Fibroblast of skin of right quadriceps (primary cell): ENCODE results near the gene RHO.

ENCODE experiments used
- DNase-seq: peaks from one replicate; pipeline ENCODE4 v3.0.0-alpha.2; 2013

The RHO gene

DNA sequence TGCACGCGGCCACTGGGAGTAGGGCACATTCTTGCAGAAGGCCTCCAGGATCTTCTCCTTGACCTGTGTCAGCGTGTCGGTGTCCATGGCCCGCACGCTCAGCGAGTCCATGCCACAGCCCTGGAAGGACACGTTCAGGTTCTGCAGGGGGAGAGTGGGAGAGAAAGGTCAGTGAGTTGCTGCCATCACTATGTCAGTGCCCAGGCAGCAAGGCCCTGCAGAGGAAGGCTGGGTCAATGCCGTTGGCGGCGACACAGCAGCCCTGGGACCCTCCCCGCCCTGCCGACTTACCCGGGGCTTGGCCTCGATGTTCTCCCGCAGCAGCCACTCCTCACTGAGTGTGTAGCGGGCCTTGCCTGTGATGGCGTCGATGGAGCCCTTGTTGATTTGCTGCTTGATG is 34.4 kb downstream of the RHO start:
- no peak for DNase-seq

DNA sequence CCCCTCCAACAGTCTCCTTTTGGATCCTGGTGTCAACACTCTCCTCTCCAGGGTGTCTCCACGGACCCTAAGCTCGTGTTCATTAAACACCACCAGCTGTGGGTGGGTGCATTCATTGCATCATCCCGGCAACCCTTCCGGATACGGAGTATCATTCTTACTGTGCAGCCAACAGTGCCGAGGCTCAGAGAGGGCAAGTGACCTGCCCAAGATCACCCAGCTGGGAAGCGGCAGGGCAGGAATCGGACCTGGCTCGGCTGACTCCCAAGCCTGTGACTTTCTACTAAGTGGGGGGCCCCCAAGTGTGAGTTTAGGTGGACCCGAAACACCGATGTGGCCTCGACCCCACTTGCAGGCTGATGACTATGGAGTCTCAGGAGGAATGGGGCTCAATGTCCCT is 34.9 kb downstream of the RHO start:
- no peak for DNase-seq

DNA sequence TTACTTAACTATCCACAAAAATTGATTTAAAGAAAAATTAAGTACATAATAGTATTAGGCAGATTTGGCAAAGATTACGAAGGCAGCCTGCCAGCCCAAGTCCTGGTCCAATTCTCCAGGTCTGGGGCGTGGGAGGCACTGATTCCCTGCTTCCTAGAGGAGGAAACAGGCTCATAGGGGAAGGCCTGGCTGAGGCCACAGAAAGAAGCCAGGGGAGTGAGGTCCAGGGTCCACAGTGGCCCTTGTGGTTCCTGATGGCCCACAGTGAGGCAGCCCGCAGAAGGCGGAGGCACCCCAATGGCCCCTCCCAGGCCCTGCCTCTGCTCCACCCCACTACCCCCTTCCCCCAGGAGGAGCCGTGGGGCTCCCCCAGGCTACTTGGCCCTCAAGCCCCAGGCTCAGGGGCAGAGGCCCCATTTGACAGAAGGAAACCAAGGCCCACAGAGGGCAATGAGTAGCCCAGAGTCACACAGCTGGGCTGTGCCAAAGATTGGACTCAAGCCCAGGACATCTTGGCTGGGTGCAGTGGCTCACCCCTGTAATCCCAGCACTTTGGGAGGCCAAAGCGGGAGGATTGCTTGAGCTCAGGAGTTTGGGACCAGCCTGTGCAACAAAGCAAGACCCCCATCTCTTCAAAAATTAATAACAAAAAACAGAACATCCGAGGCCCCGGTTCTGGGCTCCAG is 35.6 kb downstream of the RHO start:
- DNase-seq, result no peak

DNA sequence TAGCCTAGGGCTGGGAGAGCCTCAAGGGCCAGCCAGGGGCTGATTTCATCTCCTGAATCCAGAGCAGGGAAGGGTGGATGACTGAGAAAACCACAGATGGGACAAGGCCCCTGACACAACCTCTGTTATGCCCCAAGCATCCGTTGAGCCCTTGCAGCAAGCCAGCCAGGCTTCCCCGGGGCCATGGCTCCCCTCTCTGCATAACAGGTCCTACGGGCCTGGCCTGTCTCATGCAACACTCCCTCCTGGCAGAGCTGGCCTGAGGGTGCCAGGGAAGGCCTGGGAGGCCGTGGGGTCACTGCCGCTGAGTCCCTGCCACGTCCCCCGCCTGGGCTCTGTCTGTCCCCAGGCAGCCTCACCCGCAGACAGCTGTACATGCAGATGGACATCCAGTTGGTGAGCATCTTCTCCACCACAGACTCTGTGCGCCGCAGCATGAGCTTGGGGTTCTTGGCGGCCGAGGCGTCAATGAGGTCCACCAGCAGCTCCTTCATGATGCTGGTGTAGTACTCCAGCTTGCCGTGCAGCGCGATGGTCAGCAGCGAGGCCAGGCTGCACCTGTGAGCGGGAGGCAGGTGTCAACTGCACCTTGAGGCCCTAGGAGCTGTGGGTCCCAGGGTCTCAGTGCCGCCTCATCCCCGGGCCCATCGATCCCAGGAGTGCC is 36.7 kb downstream of the RHO start:
- no peak for DNase-seq

DNA sequence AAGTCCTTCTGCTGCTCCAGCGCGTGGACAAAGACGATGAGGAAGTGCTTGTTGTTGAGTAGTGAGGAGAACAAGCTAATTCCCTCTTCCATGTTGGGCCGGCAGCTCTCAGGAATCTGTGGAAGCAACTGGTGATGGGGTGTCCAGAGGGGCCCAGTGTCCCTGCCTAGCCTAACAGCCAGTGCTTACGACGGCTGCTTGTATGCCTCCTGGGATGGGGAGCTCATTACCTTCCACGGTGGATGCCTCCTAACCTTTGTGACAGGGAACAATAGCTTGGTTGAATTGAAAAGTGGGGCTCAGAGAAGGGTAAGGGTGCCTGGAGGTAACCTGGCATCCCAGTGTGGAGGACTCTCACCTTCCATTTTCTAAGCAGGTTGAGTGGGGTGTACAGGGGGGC is 37.5 kb downstream of the RHO start:
- DNase-seq, result no peak

DNA sequence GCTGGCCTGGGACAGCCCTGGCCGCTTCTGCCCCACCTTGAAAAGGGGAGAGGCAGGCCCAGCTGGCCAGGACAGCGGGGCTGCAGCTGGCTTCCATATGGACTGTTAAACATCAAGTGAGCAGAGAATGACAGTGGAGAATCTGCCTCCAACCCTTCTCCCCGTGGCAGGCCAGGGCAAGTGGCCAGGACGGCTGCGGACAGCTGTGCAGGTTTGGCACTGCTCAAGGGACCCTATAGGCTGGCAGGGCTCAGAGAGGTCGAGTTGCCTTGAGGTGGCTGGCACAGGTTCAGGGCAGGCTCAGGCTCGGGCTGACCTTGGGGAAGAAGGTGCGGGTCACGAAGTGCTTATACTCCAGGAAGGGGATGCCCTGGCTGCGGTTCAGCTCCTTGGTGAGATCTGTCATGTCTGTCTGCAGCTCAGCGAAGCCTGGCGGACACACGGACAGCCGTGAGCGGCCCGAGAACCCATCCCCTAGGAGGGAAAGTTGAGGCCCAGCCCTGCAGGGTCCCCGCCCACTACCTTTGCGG is 38.8 kb downstream of the RHO start:
- no peak for DNase-seq

DNA sequence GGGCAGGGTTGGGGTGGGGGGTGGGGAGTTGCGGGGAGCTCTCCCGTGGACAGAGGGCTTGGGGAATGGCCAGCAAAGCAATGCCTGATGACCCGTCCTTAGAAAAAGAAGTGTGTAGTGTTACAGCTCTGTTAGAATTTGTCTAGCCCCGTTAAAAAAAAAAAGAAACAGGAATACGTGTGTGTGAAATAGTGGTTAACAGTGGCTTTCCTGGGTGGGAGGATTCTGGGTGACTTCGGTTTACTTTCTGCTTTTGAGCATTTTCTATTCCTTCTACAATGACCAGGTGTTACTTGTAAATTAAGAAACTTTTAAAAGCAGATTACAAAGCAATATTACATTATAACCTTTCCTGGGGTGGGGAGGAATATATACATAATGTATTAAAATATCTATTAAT is 39.5 kb downstream of the RHO start:
- no peak for DNase-seq

DNA sequence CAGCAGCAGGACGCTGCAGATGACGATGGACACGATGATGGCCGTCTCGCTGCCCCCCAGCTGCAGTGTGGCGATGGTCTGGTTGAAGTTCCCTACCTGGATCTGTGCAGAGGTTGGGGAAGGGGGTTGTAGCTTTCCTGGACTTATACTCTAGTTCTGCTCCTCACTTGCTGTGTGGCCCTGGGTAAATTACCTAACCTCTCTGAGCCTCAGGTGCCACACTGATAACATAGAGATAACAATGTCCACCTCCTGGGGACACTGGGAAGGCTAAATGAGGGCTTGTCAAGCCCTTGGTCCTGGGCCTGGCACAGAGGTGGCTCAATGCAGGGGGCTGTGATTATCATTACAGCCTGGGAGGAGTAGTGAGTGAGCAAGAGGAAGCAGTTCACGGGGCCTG is 41.4 kb downstream of the RHO start:
- DNase-seq, result no peak

DNA sequence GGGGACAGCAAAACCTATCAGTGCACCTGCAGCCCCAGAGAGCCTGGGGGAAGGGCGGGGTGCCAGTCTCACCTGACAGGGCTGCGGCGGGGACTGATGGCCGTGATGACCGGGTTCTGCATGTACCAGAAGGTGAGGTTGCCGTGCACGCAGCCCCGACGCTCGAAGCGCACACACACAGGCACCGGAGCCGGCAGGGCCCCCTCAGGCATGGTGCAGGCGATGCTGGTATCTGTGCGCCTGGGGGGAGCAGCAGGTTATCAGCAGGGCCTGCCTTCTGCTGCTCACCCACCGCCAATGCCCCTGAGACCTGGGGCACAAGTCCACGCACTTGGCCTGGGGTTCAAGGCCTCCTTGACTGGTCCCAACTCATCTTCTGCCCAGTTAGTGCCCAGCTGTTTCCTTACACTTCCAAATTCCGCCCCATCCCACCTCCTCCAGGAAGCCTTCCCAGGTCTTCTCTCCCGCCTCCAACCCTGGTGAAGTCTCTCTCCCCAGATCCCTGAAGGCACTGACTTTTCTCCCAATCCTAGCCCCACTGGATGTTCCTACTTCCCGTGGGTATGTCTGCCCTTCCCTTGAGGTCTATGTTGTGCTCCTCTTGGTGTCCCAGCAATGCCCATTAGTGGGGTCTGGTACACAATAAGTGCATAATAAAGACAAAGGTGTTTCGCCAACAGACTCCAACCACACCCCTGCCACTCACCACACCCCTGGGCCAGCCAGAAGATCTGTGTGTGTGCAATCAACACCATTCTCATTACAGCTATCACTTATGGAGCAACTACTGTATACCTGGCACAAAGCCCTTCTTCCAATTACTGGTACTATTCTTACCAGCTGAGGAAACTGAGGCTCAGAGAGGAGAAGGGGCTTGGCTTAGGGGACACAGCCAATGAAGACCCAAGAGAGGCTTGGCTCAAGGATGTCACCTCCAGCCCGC is 43.4 kb downstream of the RHO start:
- no peak for DNase-seq

DNA sequence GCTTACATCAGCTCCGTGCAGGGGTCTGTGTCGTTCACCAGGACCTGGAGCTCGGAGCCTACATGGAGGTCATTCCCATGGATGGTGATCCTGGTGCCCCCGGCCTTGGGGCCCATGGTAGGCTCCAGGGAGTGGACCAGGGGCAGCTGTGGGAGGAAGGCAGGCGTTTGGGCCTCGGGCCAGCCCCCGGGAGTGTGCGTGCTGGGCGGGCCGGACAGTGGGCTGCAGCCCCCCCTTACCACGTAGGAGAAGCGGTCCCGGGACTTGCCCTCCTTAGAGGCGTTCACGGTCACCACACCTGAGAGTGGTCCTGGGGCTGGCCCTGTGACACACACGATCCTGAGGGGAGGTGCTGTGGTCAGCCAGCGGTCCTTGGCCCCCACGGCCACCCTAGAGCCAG is 44.2 kb downstream of the RHO start:
- DNase-seq, result no peak

DNA sequence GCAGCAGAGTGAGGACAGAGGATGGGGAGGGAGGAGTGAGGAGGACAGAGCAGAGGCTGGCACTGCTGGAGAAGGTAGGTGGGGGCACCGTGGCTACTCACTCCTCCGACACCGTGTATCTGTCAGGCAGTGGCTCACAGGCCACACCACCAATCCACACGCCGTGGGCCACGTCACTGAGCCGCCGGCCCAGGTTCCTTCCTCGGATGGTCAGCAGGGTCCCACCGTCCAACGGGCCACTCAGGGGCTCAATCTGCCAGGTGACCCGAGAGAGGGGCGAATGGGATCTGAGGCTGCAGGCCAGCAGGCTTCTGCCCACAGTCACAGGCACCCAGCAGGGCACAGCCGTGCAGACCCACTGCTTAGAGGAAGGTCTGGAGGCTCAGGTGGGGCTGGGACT is 45.1 kb downstream of the RHO start:
- no peak for DNase-seq

DNA sequence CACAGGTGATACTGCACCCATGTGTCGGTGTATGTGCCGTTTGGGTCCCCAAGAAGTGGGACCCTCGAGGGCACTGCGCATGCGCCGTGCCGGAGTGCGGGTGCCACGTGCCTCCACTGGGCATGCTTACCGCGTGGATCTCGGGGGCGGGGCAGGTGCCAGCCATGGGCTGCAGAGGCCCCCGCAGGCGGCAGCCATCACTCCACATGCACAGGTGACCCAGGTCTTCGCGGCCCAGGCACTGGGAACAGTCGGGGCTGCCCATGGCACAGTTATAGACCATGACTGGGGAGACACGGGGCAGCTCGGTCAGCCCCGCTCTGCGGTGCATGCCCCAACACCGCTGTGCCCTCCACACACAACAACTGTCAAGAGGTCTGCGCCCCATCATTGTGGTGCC is 45.8 kb downstream of the RHO start:
- no peak for DNase-seq

DNA sequence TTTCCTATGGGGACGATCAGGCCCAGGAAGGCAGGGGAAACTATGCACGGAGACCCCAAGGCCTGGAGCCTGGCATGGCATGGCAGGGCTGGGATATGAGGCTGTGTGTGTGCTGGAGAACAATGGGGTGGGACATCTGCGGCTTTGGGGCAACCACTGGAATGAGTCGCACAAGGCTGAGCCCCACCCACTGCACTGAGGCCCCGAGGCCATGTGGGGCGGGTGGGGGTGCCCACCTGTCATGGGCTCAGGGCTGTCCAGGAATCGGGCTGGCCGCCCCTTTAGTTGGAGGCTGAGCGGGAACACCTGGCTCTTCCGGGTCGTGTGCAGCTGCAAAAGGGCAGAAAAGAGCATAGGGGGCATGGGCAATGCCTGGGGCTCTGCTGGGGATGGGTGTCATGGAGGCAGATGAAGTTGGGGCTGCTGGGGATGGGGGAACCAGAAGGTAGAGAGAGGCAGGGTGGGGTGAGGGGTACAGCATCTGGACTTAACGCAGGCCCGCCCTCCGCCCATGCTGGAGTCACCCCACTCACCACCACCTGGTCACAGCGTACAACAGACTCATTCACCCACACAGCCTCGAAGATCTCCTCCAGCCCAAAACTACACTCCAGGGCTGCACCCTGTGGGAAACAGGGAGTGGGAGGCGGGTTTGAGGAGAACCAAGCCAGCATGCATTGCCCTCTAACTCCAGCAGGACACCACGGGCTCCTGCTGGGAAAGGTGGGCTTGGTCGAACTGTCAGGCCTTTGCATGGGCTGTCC is 47.0 kb downstream of the RHO start:
- DNase-seq, result no peak

DNA sequence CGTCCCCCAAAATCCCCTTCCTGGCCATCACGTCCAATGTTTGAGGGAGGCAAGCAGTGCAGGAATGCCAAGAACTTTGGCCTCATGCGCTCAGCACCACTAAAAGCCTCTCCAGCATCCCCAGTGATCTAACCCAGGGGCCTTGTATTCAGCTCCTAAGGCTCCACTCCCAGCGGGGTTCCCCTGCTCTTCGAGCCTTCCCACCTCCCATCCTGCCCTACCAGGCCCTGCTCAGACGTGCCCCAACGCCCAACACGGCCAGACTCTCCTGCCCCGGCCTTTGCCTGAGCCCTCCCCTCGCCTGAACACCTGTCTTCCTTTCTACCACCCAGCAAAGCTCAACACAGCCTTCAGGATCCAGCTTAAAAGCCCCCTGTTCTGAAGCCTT is 47.6 kb downstream of the RHO start:
- DNase-seq, result no peak

DNA sequence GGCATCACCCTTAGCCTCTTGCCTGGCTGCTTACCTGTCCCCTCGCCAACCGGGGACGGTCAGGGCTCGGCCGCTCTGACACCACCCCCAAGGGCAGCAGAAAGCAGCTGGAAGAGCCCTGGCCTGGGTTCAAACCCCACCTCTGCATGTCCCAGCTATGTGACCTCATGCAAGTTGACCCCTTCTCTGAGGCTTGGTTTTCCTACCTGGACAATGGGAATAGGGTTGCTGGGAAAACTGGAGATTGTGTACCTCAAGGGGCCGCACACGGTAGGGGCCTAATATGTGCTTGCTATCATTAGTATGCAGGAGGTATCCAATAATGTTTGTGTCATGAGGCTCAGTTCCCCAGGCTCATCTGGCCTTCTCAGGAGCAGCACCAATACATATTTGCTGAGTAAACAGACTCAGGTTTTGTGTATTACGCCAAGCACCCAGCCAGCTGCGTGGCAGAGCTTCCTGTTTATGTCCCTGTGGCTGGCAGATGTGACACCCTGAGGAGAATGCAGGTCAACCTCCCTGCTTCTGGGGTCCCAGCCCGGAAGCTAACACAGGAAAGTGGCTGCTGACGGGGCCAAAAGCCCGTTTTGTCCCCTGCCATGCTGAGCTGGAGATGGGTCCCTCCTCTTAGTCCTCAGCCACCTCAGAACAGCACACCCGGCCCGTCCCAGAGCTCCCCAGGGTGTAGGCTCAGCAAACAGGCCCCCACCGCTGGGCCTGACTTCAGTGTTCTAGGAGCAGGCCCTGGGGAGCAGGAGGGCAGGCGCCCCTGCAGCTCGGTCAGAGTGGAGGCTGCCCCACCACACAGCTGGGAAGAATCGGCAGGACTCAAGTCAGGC is 48.3 kb downstream of the RHO start:
- DNase-seq, result no peak

DNA sequence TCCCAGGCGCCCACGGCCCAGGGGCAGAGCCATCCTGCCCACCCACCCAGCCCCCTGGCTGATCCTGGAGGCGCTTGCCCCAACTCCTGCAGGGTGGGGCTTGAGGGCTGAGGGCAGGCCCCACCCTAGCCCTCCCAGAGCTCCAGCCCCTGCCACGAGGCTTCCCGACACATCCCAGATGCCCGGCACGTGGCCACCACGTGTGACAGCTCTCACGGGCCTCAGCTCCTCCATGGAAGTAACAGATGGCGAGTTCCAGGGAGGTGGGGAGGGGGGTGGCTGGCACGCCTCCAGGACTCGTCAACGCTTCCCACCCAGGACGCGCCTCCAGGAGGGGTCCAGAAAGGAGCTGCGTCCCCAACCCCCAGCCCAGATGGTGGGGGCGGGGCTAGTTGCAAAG is 48.9 kb downstream of the RHO start:
- DNase-seq, result no peak

DNA sequence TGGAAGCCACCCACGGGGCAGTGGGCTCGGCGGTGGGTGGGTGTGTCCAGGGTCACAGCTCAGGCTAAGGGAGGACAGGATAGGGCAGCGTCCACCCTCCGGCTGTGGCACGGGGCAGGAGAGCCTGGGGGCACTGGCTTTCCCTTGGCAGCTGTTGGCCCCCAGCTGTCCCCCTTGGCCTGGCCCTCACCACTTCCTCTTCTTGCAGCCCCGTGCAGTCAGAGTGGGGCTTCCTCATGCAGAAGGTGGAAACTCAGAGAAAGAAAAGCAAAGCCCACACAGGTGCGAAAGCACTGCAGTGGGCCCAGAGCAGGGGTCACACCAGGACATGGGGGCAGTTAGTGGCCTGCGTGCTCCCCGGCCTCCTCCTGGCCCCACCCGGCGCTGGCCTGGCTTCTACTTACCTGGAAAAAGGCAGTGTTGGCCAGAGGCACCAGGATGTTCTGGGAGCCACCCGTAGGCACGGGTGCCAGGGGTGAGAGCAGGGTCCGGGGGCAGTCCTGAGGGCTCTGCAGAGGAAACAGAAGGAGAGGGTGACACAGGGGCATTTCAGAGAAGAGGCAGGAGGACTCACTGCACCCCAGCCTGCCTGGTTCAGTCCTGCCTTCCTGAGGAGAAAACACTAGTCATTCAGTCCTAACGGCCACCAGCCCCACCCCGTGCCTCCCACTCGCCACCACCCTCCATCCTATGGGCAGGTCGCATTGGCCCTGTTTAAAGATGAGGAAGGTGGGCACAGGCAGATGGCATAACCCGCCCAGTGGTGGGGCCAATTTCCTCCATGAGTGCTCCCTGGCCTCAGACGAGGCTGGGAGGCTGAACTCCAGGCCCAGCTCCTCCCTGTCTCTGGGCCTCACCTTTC is 49.7 kb downstream of the RHO start:
- DNase-seq, result no peak

DNA sequence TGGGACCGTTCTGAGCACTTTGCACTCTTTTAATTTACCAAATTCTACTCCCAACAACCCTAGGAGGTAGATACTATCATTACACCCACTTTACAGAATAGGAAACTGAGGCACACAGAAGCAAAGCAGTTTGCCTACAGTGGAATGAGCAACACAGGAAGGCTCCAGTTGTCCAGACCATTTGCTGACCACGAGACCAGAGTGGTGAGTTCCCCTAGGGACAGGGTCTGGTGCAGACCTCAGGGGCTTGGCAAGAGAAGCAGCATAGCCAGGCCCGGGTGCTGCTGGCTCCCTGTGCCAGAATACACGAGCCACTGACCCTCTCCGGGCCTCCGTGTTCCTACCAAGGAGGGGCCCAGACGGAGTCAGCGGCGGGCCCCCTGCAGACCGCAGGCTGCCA is 51.6 kb downstream of the RHO start:
- DNase-seq, result no peak

DNA sequence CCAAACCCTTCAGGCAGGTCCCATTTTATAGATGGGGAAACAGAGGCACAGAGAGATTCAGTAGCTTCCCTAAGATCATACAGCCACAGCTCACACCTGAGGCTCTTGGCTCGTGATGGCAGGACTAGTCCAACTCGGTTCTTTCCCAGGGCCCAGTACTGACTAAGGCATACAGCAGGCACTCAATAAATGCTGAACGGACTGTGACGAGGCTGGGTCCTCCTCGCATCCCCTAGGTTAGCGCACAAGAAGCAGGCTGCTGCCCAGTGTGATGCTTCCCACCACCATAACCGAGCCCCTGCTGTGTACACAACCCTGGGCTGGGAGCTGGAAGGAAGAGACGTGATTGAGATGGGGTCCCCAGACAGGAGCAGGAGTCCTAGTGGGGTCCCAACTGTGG is 53.2 kb downstream of the RHO start:
- DNase-seq, result no peak

DNA sequence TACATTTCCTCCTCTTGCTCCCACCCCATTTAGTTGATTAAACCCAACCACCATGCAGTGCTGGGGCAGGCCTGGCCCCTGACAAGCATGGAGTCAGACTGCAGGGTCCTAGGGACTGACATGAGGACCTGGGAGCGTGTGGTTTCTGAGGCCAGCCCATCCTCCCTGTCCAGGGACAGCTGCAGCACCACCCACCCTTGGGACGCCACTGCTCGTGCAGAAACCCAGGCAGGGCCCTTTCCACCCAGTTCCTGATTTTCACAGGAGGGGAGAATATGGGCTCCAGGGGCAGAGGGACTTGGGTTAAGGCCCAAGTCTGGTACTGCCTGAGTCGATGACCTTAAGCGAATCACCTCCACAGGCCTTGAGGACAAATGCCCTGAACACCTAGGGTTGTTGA is 54.4 kb downstream of the RHO start:
- no peak for DNase-seq

DNA sequence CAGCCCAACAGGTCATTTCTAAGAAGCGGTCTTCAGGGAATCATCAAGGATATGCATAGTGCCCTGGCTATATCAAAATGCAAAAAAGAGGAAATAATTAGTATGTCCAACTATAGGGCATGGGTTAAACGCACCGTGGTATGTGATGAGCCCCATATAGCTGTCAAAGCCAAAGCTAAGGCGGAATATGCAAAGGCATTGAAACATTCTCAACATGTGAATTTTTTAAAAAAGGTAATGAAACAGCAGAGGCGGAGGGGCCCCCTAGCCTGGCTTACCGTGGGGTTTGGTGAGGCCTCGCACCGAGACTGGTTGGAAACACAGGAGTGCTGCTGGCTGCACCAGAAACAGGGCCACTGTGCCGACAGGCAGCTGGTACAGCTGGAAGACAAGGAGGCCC is 54.9 kb downstream of the RHO start:
- no peak for DNase-seq
